HT1080 (cell line): ENCODE data around the gene CREB5. TPM values are rescaled to one million over a fixed set of nuclear protein-coding genes. Genes with fewer than 3 reads are reported as not detected.

ENCODE experiments used
- total RNA-seq: library from RNA; depleted of rRNA; stranded (reverse); fragments of >200 nt; shearing (Covaris generic); gene quantifications from 2 replicates; pipeline ENCODE4 v1.2.3, GENCODE V29; 2014; rRNA removed

The CREB5 gene
- total RNA-seq, 1 experiment from 2014 or later = 9.3 TPM

Other genes starting within 250 kb of the CREB5 start
- 2.8 and 5.4 TPM in 2 replicates for gene JAZF1, start 231.7 kb upstream of the CREB5 start, total RNA-seq